ENCODE data around the gene ZNF880. TPM values are rescaled to one million over a fixed set of nuclear protein-coding genes. Genes with fewer than 3 reads are reported as not detected.

The ZNF880 gene
- polyA plus RNA-seq, 1 of the 3 experiments (the other 2 are of a cell fraction): 22.6 TPM

DNA sequence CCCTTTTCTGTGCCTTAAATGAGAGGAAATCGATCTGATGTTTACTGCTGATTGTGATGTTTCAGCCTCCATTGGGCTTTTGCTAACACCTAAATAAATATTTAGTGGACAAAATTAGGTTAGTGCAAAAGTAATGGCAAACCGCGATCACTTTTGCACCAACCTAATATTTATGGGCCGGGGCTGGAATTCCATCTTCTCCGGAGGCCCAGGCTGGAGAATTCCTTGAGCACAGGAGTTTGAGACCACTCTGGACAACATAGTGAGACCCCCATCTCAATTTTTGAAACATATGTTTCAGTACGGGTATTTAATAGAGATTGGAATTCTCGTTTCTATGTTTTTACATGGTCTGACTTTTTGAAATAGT lies 603 bp downstream of the ZNF880 start:
- Histone ChIP-seq H3K27ac (ENCODE audit: low read depth in 2 of 2, low read length in 1 of 2) (peak overlapping the region; percentile 93 to 94), H3K4me2 (peak overlapping the region; percentile 73), H3K27me3 (ENCODE audit: insufficient read depth) (no peaks in the 10 kb centered on the region), H3K9me3 (peaks cover 10% of the 10 kb centered on the region), H3K9ac (peak overlapping the region; percentile 84), H3K36me3 (replicated peaks in 1 of 2; ENCODE audit: control insufficient read depth in 1 of 2, insufficient read depth in 2 of 2, low read length in 1 of 2) (peaks cover 17 to 52% of the 10 kb centered on the region in 2 experiments), H3K79me2 (ENCODE audit: insufficient read depth) (peaks cover 20% of the 10 kb centered on the region), H2AFZ (ENCODE audit: low read depth) (peak overlapping the region; percentile 92), H3K4me1 (ENCODE audit: control insufficient read depth in 1 of 2, insufficient read depth in 2 of 2, low read depth in 1 of 2, low read length in 1 of 2) (no peaks in the 10 kb centered on the region), H3F3A (replicated peaks; ENCODE audit: insufficient read depth) (peaks cover 5% of the 10 kb centered on the region), H3K4me3 (ENCODE audit: low read depth in 2 of 2, low read length in 1 of 2) (peak overlapping the region; percentile 62 to 78), H3K9me2 (no peaks in the 10 kb centered on the region), H4K20me1 (ENCODE audit: insufficient read depth) (no peaks in the 10 kb centered on the region)
- WGBS (ENCODE audit: low lambda C conversion rate): 27% methylated on average over 7 of the region's 7 CpGs
- DNase-seq: no peak
- POLR2A ChIA-PET: interaction anchor here (1.4 kb wide), 1 partner anchor 28 kb away, joined by 4 read pairs; the partner anchor contains the start of gene ZNF528
- CTCF ChIA-PET: no interaction called here
- TF ChIP-seq GATA2 (CRISPR knock-in tag; IDR thresholded peaks at IDR 0.05) (peak; percentile 12), FOXJ3 (CRISPR knock-in tag; IDR thresholded peaks at IDR 0.05) (0 out of 2 replicates have a peak, but pooled peaks have one; percentile 12), EZH2phosphoT487 (IDR thresholded peaks at IDR 0.05; ENCODE audit: borderline replicate concordance, low read depth) (no peak), CHD2 (IDR thresholded peaks at IDR 0.05; ENCODE audit: low read length, partially characterized antibody) (no peak)

DNA sequence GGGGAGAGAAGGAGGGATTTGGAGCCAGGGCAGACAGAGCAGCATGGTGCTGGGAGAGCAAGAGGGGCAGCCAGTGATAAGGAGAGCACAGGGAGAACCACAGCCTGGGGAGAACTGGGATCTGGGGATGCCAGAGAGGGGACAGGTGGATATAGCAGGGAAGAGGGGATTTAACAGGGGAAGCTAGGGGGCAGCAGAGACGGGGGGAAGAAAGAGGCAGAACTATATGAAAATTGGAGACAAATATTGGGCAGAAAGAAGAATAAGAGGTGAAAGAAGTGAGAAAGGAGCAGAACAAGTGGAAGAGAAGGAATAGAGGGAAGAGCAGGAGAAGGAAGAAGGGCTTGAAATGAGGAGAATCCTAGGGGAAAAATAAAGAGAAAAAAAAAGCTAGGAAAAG lies 21.4 kb downstream of the ZNF880 start:
- no peak overlapping the region for H2AFZ ChIP-seq (ENCODE audit: low read depth)
- H4K20me1 ChIP-seq (ENCODE audit: insufficient read depth): no peaks in the 10 kb centered on the region
- ChIA-PET POLR2A (no interaction called here), CTCF (no interaction called here)
- no peaks in the 10 kb centered on the region for H3K79me2 ChIP-seq (ENCODE audit: insufficient read depth)
- H3K4me2 ChIP-seq: no peak overlapping the region
- H3K4me1 ChIP-seq (ENCODE audit: control insufficient read depth in 1 of 2, insufficient read depth in 2 of 2, low read depth in 1 of 2, low read length in 1 of 2): no peaks in the 10 kb centered on the region
- no peak for DNase-seq
- WGBS (ENCODE audit: low lambda C conversion rate): 69% methylated on average over 1 of the region's 1 CpG
- no peaks in the 10 kb centered on the region for H3K9me2 ChIP-seq
- H3K9me3 ChIP-seq: peaks cover 13% of the 10 kb centered on the region; the same call in 1 of the 2 replicates
- H3F3A ChIP-seq (replicated peaks; ENCODE audit: insufficient read depth): no peaks in the 10 kb centered on the region
- no peak overlapping the region for H3K27ac ChIP-seq (ENCODE audit: low read depth in 2 of 2, low read length in 1 of 2)
- H3K27me3 ChIP-seq (ENCODE audit: insufficient read depth): no peaks in the 10 kb centered on the region
- TF ChIP-seq FOXM1 (IDR thresholded peaks at IDR 0.05; ENCODE audit: low read depth): no peak
- no peak for TF ChIP-seq CHD2 (IDR thresholded peaks at IDR 0.05; ENCODE audit: low read length, partially characterized antibody)
- H3K9ac ChIP-seq: no peak overlapping the region
- peaks cover 4 to 29% of the 10 kb centered on the region in 2 experiments for H3K36me3 ChIP-seq (replicated peaks in 1 of 2; ENCODE audit: control insufficient read depth in 1 of 2, insufficient read depth in 2 of 2, low read length in 1 of 2)
- no peak overlapping the region for H3K4me3 ChIP-seq (ENCODE audit: low read depth in 2 of 2, low read length in 1 of 2)

DNA sequence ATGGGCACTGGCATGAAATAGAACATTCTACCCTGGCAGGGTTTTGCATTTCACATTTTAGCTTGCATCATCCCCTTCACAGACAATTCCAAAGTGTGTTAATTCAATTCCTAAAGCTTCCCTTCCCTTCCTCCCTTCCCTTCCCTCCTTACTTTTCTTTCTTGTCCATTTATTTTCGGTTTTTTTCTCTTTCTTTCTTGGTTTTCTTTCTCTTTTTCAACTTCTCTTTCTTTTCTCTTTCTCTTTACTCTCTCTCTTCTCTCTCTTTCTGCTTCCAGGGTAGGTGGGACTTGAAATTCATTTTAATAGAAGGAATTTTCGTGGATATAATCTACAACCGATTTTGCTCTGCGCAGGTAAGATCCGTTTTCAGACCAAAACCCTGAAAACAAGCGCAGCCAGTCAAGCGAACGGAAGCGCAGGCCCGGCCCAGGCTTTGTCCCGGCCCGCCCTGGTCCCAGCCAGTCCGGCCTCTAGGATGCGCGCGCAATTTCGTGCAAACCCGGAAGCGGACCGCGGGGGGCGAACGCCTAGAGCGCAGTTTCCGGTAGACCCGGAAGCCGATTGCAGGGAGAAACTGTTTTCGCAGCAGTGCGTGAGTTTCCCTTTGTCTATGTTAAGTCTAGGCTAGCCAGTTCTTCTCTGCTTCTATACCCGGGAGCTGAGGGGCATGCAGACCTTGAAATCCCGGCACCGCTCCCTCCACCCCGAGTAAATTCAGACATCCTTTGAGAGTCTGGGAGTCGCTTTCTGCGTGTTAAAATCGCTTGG lies 27.8 kb downstream of the ZNF880 start, which contains the start of gene ZNF528:
Gene ZNF528, plus strand, starts transcription at position 540 of the 771 bp plus-strand sequence. CDS start 4,165 bp downstream, outside the sequence.
- Histone ChIP-seq H3K4me3 (ENCODE audit: low read depth in 2 of 2, low read length in 1 of 2) (peak within 1 kb of the TSS; percentile 69 to 74), H3K4me2 (peak within 1 kb of the TSS; percentile 75), H3F3A (replicated peaks; ENCODE audit: insufficient read depth) (no peaks in the 10 kb centered on the region), H3K9me2 (no peaks in the 10 kb centered on the region), H3K36me3 (replicated peaks in 1 of 2; ENCODE audit: control insufficient read depth in 1 of 2, insufficient read depth in 2 of 2, low read length in 1 of 2) (peaks cover 19 to 28% of the 10 kb centered on the region in 2 experiments), H3K27ac (ENCODE audit: low read depth in 2 of 2, low read length in 1 of 2) (peak within 1 kb of the TSS; percentile 50 to 84), H3K4me1 (ENCODE audit: control insufficient read depth in 1 of 2, insufficient read depth in 2 of 2, low read depth in 1 of 2, low read length in 1 of 2) (peaks cover 0 to 5% of the 10 kb centered on the region in 2 experiments; a peak in 1 of 4 replicates), H3K9me3 (0 out of 2 replicates have a peak, but pooled peaks cover 4% of the 10 kb centered on the region), H3K79me2 (ENCODE audit: insufficient read depth) (no peaks in the 10 kb centered on the region), H4K20me1 (ENCODE audit: insufficient read depth) (no peaks in the 10 kb centered on the region), H2AFZ (ENCODE audit: low read depth) (peak within 1 kb of the TSS; percentile 92), H3K27me3 (ENCODE audit: insufficient read depth) (no peaks in the 10 kb centered on the region), H3K9ac (peak within 1 kb of the TSS; percentile 64)
- POLR2A ChIA-PET: interaction anchor here (0.8 to 1.7 kb wide), 3 partner anchors 10 to 28 kb away, joined by 3 to 4 read pairs (median 4); partner anchors contain the start of gene ZNF880
- WGBS (ENCODE audit: low lambda C conversion rate): 10% methylated on average over 25 of the region's 36 CpGs
- peak; percentile 95 for DNase-seq
- CTCF ChIA-PET: interaction anchor here (1.6 kb wide), 1 partner anchor 10 kb away, joined by 3 read pairs; no protein-coding TSS in a partner anchor
- TF ChIP-seq, protein P1, sequence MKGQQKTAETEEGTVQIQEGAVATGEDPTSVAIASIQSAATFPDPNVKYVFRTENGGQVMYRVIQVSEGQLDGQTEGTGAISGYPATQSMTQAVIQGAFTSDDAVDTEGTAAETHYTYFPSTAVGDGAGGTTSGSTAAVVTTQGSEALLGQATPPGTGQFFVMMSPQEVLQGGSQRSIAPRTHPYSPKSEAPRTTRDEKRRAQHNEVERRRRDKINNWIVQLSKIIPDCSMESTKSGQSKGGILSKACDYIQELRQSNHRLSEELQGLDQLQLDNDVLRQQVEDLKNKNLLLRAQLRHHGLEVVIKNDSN (IDR thresholded peaks at IDR 0.05; ENCODE audit: borderline replicate concordance, low read depth): no peak
- TF ChIP-seq RAD21 (IDR thresholded peaks at IDR 0.05; ENCODE audit: low read length) (no peak), JUND (IDR thresholded peaks at IDR 0.05) (no peak), FOXJ3 (CRISPR knock-in tag; IDR thresholded peaks at IDR 0.05) (no peak), TAF1 (IDR thresholded peaks at IDR 0.05; ENCODE audit: borderline replicate concordance, low read depth, low read length) (peak; percentile 72; the same call in 1 of the 2 replicates), POLR2AphosphoS5 (IDR thresholded peaks at IDR 0.05; ENCODE audit: low read depth, low read length) (peak; percentile 94), YY1 (IDR thresholded peaks at IDR 0.05; ENCODE audit: low read depth) (no peak), EZH2phosphoT487 (IDR thresholded peaks at IDR 0.05; ENCODE audit: borderline replicate concordance, low read depth) (no peak)
- TF ChIP-seq, protein P2, sequence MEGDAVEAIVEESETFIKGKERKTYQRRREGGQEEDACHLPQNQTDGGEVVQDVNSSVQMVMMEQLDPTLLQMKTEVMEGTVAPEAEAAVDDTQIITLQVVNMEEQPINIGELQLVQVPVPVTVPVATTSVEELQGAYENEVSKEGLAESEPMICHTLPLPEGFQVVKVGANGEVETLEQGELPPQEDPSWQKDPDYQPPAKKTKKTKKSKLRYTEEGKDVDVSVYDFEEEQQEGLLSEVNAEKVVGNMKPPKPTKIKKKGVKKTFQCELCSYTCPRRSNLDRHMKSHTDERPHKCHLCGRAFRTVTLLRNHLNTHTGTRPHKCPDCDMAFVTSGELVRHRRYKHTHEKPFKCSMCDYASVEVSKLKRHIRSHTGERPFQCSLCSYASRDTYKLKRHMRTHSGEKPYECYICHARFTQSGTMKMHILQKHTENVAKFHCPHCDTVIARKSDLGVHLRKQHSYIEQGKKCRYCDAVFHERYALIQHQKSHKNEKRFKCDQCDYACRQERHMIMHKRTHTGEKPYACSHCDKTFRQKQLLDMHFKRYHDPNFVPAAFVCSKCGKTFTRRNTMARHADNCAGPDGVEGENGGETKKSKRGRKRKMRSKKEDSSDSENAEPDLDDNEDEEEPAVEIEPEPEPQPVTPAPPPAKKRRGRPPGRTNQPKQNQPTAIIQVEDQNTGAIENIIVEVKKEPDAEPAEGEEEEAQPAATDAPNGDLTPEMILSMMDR (IDR thresholded peaks at IDR 0.05): no peak
- TF ChIP-seq, protein P3, sequence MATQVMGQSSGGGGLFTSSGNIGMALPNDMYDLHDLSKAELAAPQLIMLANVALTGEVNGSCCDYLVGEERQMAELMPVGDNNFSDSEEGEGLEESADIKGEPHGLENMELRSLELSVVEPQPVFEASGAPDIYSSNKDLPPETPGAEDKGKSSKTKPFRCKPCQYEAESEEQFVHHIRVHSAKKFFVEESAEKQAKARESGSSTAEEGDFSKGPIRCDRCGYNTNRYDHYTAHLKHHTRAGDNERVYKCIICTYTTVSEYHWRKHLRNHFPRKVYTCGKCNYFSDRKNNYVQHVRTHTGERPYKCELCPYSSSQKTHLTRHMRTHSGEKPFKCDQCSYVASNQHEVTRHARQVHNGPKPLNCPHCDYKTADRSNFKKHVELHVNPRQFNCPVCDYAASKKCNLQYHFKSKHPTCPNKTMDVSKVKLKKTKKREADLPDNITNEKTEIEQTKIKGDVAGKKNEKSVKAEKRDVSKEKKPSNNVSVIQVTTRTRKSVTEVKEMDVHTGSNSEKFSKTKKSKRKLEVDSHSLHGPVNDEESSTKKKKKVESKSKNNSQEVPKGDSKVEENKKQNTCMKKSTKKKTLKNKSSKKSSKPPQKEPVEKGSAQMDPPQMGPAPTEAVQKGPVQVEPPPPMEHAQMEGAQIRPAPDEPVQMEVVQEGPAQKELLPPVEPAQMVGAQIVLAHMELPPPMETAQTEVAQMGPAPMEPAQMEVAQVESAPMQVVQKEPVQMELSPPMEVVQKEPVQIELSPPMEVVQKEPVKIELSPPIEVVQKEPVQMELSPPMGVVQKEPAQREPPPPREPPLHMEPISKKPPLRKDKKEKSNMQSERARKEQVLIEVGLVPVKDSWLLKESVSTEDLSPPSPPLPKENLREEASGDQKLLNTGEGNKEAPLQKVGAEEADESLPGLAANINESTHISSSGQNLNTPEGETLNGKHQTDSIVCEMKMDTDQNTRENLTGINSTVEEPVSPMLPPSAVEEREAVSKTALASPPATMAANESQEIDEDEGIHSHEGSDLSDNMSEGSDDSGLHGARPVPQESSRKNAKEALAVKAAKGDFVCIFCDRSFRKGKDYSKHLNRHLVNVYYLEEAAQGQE (IDR thresholded peaks at IDR 0.05; ENCODE audit: low read depth, low read length): no peak
